Activated naive CD4-positive, alpha-beta T cell treated with anti-CD3 and anti-CD28 coated beads, Interleukin-2, amount 50 U/mL, for 16 hours (primary cell): ENCODE measurements around the gene HSPA4.
A peak's percentile ranks its signal among the peaks of the same experiment; 100 is the strongest.

Experiments
- DNase-seq: peaks from one replicate; pipeline ENCODE4 v3.0.0-alpha.2; 2020

The HSPA4 gene

DNA sequence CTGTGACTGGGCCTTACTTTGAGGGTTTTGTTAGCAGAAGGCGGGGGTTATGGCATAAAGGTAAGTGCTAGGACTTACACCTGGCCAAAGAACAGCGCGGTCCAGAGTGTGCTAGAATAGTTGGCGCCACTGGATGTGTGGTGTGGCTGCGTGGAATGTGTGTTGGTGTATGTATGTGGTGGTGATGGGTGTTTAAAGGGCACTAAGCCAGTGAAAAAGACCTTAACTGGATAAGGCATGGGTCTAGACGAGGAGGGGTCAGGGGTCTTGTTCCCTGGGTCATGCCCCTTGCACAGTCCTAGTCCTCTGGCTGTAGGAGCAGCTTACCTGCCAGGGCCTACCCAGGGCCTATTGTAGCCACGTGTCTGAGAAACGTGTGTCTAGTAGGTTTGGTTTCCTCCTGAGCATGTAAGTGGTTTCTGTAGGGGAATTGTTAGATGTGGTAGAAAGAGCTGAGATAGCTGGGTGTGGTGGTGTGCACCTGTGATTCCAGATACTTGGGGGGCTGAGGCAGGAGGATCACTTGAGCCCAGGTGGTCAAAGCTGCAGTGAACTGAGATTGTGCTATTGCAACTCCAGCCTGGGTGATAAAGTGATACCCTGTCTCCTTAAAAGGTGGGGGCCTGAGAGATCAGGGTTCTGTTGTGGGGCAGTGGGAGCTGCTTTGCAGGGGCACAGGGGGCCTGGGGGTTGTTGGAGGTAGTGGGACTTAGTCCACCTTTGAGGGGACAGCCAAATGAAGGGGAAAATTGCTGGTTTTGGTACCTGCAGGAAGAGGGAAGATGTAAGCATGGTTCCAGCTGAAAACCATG lies 55.2 kb downstream of the HSPA4 start:
- no peak for DNase-seq

DNA sequence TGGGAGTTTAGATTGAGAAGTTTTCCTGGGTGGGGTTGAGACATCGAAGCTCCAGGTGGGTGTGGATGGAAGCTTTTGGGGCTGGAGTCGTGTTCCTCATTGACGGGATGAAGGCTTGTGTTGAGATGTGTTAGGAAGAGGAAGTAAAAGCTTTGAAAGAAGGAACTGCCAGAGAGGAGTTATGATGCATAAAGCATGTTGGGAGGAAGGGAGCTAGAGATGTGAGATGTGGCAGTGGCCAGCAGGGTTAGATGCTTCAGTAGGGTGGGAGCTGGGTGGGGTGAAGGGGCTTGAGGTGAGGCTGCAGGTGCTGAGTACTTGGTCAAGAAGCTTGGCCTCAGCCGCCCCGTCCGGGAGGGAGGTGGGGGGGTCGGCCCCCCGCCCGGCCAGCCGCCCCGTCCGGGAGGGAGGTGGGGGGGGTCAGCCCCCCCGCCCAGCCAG lies 56.7 kb downstream of the HSPA4 start:
- DNase-seq = no peak

DNA sequence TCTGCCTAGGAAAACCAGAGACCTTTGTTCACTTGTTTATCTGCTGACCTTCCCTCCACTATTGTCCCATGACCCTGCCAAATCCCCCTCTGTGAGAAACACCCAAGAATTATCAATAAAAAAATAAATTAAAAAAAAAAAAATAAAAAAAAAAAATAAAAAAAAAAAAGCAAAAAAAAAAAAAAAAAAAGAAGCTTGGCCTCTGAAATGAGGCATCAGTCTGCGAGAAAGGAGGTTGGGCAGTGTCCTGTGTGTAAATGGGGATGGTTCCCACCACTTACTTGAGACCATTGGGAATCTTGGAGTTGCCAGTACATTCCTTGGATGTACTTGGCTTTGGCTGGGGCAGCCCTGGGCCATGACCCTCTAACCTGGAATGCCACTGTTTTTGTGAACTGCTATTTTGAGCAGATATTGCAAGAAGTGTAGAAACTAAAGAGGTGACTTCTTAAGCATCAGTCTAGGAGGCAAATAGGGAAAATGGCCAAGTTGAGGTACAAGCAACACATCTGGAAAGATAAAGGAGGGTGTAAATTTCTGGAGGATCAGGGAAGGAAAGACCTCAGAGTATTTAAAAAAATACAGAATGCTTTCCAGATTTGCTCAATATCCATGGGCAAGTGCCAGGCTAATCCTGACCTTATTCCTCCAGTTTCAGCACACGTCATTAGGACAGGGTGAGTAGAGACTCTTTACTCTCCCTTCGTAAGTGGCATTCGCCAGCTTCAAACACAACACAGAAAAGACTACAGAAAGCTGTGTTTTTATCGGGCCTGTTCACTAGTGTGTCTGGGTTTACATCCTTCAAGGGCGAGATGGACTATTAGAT lies 58.1 kb downstream of the HSPA4 start:
- no peak for DNase-seq

DNA sequence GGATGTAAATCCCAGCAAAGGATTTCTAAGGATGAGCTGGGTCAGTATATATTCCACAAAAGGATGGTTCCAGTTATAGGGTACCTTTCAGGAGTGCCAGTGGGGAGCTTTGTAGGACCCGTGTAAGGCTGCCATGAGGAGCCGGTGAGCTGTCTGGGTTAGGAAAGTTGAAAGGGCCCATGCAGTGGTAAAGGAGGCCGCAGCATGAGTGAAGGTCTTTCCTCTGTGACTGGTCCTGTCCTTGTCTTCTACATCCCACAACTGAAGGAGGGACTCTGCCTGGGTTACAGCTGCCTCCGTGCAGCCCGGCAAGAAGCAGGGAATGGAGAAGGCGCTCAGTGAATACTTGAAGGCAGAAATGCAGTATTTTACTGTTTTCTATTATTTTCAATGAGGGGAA lies 58.9 kb downstream of the HSPA4 start:
- DNase-seq = no peak

DNA sequence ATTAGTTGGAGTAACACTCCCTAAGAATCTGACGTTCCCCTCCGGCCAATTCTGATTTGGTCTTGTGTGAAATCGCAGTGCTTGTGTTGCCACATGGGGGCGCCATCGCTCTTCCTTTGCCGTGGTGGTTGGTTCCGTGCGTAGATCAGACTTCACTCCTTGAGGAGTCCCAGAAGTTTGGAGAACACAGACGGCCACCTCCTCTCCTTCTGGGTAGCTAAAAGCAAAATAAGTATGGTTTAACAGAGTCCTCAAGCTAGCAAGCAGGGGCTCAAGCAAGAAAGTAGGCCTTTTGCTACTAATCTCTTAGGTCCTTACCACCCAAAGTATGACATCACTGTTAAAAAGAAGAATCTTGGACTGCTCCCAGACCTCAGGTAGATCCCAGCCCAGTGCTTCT lies 59.5 kb downstream of the HSPA4 start:
- DNase-seq = peak; percentile 80

DNA sequence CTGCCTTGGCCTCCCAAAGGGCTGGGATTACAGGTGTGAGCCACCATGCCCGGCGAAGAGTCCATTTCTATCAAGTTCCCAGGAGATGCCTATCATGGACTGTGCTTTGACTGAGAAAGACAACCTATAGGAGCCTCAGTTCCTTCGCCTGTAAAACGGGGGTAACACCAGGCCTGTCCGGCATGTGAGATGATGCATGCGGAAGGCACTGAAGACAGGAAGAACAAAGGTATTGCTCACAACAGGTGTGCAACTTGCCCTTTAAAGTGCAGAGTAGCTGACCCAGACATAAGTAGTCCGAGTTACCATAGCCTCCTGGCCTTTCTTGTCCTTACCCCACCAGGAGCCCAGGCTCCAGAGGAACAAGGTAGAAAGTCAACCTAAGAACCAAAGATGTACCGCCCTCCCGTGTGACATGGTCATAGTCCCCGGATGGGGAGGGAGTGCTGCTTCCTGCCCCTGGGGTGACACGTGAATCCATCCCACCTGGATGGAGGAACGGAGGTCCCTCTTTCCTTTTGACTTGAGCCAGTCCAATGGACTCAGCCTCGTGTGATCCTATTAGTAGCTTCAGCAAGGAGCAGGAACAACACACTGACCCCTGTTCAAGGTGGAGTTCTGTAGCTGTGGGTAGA lies 60.3 kb downstream of the HSPA4 start:
- no peak for DNase-seq

DNA sequence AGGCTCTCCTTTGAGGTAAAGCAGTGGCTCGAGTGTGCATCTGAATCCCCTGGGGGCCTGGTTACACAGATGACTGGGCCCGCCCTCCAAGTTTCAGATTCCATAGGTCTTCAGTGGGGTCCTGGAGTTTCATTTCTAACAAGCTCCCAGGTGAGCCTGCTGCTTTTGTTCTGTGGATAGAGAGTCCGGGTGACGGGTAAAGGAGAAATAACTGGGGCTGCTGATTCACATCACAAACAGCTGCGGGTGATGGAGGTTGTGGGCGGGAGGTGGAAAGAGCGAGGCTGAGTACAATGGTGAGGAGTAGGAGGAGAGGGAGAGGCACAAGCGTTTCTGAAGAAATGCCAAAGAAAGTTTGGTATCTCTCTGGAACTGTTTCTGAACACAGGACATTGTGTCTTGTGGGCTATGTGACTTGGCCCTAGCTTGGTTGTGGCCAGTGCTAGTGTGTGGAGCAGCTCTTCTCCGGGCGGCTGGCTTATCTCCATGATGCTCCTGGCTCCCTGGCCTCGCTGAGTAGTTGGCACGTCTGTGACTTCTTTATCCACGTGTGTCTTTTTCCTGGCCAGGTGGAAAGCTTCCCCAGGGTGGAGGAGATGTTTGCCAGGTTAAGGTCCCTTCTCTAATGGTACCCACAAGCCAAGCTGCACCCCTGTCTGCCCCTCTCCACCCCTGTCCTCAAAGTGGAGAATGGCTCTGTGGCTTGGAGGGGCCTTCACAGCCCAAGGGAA lies 61.7 kb downstream of the HSPA4 start:
- no peak for DNase-seq

DNA sequence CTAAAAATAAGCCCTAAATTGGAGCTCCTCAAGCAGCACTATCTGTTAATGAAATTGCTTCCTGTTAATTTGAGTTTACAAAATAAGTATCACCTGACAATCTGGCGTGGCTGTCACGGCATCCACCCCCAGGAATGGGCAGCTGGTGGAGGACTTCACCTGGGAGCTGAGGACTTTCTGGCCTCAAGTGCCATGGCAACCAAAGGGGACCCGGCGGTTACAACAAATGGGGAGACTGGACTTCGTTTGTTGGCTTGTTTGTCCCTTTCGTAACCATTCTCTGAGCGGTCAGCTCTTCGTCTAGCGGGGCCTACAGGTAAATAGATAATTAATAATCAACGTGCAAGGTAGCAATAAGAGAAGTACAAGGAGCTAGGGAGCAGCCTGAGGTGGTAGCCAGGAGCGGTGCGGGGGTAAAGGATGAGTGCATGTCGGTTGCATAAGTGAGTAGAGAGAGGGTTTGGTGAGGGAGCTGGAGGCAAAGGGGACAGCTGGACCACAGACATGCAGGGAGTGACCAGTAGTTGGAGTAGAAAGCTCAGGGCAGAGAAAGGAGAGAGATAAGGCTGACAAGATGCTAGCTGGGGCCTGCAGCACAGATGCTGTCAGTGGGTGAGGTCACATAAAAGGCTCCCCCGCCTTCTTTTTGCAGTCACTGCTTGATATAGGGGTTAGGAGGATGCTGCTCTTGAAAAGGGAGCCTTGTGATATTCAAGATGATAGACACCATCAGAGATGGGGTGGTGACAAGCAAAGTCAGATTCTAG lies 62.5 kb downstream of the HSPA4 start:
- no peak for DNase-seq

DNA sequence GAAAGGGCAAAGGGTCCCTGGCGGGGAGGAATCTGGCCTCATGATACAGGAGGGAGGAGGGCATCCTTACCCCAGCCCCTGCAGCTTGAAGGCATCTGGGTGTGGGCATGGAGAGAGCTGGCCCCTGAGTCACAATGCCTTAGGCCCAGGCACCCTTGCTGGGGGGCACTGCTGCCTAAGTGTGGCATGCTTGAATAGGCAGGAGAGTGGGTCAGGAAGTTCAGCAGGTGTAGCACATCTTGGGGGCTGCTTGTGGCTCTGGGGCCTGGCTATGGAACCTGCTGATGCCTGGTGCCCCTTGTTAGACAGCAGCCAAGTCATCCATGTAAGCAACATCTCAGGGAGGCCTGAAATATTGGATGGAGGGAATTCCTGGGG lies 63.1 kb downstream of the HSPA4 start:
- no peak for DNase-seq

DNA sequence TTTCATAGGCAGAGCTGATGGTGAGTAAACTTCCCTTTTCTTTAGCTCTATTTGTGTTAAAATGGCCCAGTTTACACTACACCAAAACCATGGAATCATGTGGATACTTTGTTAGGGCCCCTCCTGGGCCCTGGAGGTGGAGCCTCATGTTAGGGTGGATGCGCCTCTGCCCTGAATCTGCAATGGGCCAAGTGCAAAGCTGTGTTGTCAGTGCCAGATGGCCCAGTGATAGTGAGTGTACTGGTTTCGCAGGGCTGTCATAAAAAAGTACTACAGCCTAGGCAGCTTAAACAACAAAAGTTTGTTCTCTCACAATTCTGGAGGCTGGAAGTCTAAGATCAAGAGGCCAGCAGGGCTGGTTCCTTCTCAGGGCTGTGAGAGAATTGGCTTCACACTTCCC lies 64.8 kb downstream of the HSPA4 start:
- DNase-seq = no peak

DNA sequence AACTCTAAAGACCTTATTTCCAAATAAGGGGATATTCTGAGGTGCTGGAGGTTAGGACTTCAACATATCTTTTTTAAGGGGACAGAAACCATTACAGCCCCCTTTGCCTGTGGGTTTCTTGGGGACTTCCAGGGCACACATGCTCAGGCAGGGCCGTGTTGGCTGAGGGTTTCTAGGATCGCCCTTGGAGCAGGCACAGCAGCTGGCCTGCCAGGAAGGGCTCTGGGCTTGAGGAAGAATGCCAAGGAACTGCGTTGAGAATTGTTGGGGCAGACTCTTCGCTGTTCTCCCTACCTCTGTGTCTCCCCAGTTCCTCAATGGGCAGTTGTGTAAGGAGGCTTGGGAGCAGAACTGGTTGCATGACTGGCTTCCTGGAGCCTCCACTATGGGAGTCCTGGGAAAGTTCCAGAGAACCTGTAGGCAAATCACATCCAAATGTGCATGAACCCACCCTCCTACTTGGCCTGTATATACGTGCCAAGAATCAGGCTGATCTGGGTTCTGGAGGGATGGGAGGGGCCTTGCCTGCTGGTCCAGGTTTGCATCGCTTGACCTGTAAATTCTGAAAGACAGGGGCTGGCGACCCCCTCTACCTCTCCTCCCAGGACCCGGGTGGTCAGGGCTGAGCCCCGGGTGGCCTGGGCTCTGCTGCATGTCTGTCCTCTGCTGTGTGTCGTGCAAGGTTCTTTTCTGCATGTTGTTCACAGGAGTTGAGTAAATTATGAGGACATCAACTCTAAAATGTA lies 65.5 kb downstream of the HSPA4 start:
- no peak for DNase-seq

DNA sequence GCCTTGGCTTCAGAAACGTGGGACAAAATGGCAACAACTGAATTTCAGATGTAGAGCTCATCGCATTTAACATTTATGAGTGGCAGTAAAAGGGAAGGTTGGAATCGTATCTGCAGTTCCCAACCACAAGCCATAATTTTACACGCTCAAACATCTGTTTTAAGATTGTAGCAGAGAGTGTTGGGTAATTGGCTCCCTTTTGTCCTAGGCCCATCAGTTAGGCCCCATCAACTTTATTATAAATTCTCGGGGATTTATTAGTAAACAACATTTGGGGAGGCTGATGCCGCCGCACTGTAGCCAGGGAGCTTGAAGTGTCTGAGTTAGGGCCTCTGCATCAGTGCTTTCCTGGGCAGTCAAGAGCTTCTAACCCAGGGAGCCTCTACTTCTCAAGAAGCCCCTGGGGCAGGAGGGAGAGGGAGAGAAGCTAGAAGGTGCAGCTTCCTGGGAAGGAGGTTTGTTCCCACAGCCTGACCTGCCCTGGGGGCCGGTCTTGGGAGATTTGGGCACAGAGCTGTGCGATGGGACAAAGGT lies 66.2 kb downstream of the HSPA4 start:
- DNase-seq = no peak

DNA sequence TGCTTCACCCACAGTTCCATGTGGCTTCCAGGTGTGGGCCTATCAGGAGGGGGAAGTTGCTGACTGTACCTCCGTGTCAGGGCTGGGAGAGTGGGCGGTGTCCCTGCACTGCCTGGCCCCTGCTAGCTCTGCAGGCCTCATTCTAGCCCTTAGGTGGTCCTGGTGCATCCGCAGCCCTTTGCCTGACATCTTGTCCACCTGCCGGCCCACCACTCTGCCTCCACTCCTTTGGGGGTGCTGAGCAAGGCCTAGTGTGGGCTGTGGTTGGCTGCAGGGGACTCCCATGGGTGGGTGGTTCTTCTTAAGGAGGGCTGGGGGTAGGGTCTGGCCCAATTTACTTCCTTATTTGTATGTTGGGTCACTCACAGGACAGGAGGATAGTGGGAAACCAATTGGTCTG lies 66.9 kb downstream of the HSPA4 start:
- DNase-seq = no peak

DNA sequence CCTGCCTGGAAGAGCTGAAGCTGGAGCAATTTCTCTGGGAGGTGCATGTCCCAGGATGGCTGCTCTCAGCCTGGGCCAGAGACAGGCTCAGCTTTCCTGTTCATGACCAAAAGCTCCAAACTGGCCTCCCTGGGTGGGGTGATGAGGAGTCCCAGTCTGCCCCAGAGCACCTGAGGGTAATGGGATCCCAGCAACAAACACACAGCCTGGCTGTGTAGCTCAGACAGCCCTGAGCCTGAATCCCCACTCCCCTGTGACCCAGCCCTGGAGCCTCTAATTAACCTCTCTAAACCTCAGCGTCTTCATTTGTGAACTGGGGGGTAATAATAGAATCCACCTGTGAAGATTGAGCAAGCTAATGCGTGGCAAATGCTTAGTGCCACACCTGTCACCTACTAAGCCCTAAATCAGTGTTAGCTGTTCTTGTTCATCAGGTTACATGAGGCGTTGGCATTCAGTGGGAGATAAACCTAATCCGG lies 67.5 kb downstream of the HSPA4 start:
- no peak for DNase-seq

DNA sequence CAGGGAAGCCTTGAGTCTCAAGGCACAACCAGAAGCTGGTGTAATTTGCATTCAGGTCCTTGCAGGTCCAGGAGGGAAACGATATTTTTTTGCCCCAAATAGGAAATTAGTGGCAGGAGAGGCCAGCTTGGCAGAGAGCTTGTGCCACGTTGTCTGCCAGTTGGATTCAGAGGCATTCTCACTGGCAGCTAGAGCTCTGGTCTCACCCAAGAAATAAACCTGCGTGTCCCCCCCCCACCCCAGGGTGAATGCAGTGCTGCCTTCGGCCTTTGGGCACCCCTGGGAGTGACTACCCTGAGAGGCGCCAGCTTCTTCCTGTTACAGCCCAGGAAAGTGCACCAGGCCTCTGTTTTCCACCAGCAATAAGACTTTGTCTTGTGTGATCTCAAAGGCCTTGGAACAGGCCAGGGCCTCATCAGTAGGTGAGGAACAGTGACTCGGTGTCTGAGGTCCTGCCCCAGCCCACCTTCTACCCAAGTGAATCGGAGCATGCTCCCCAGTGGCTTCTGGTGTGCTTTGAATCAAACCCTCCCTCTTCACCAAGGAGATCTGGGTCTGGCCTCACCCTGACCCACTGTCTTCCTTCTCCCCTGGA lies 68.4 kb downstream of the HSPA4 start:
- no peak for DNase-seq

DNA sequence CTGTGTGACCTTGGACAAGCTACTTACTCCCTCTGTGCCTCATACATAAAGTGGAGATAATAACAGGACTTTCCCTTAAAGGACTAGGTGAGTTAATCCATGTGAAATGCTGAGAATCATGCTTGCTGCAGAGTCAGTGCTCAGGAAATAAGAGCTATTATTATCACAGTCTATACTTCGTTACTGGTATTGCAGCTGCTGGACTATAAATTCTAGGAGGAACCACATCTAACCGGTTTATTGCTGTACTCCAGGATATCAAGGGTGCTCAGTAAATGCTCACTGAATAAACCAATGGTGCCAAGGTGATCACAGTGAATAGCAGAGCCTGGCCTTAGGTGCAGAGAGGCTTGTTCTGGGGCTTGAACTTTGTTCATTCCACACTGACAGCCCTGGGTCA lies 69.3 kb downstream of the HSPA4 start:
- no peak for DNase-seq

DNA sequence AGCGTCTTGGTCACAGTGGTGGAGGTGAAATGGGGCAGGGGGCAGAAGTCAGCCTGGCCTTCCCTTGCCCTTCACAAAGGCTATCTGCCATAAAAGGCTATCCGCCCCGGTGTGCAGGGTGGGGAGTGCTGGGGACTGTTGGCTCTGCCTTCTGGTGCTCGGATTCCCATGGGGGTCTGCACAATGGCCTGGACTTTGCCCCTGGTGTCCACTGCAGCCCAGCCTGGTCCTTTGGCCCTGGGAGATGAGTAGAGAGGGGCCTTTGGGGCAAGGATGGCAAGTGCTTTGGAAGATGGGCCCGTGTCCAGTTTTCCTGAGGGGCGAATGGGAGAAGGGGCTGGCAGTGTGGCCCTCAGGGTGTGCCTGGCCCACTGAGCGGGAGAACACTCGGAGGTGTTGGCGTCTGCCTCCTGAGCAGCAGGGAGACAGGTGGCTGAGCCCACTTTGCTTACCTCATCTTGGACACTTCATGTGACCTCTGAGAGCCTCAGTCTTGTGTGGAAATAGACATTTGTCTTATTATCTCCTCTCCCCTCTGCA lies 69.9 kb downstream of the HSPA4 start:
- DNase-seq = no peak

DNA sequence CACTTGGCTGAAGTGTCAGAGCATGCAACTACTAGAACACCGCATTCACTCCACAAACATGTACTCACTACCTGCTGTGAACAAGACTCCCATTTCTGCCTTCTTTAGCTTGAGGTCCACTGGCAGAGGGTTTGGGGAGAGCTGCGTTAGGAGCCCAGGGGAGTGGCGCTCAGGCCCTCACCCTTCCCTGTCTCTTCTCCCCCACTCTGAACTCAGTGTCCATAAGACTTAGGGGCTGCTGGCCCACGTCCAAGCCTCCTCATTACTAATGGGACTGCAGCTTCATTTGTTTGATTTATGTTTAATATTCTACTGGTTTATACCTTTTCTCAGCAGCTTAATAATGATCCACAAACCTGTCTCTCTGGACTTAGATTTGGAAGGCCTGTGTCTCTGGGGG lies 70.9 kb downstream of the HSPA4 start:
- no peak for DNase-seq

DNA sequence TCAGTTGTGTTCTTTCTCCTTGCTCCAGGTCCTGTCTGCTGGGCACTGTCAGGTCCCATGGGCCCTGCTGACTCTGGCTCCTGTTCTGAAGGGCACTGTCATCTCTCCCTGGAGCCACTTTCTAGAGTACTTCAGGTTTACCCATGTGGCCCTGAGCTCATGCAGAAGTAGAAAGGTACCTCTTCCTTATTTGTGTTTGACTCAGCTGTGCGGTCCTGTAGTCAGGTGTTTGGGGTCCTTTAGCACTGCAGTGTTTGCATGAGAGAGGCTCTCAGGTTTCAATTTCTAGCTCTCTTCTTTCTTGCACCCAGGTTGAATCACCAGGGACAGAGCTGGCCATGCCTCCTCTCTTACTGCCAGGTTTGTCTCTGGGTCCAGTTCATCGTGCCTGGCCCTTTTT lies 71.5 kb downstream of the HSPA4 start:
- no peak for DNase-seq

DNA sequence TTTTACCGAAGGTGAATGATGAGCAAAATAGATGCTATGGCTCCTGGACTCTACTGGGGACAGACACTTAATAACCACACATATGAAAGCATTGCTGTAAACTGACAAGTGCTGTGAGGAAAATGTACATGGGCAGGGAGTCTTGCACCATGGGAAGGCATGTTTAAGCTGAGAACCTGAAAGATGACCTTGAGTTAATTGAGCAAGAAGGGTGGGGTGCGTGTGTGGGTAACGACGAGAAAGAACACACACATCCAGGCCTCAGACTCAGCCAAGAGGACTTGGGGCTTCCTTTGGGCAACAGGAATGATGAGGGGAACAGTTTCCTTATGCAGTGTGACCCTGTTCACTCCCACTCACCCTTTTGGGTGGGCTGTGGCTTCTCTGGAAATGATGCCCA lies 73.1 kb downstream of the HSPA4 start:
- DNase-seq = no peak

DNA sequence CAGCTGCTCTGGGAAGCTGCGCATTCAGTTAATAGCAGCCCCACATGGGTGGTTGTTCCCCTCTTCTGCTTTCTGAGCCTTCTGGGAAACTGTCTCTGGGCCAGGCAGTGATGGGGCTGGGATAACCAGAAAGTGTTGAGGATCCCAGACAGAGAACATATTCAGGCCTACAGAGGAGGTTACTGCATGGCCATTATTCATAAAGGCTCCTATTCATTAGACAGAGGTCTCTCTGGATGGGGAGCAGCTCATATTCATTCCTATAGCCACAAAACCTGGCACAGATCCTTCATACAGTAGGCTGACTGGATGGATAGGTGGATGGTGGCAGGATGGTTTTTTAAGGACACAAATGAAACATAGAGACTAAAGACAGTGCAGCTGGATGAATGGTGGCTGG lies 76.3 kb downstream of the HSPA4 start:
- DNase-seq = no peak
